CD4-positive, alpha-beta memory T cell (primary cell): Measurements from ENCODE around the gene RBMS3. TPM values are rescaled to one million over a fixed set of nuclear protein-coding genes. Genes with fewer than 3 reads are reported as not detected.
"Not testable (repeated sequence)": the region's sequence is repeated elsewhere in the genome, so short reads cannot be mapped to it uniquely, and the experiment has no call there.

ENCODE experiments used
- CTCF ChIA-PET: fragments of 350-600 bp; sonication (Branson Sonifier 250); formaldehyde crosslinking; loops from one replicate; lab custom pipeline; 2021; ENCODE audit warnings: inconsistent platforms; ENCODE audit not compliant: partially characterized antibody; lab: Charles Lee
- POLR2A ChIA-PET: fragments of 350-600 bp; sonication (Branson Sonifier 250); formaldehyde crosslinking; loops from one replicate; lab custom pipeline; 2021; ENCODE audit not compliant: partially characterized antibody; lab: Charles Lee
- DNase-seq, 5 donors: peaks; one replicate each; pipeline versions ENCODE4 v3.0.0 to v3.0.0-alpha.2; 2020 to 2022; ENCODE audit warnings: mixed read lengths in 1 of 5
- H3K27ac ChIP-seq: one replicate; pipeline ENCODE4 v1.7.0; 2013; ENCODE audit warnings: low read depth, low read length
- H3K27me3 ChIP-seq: 2 replicates; pipeline ENCODE4 v1.7.0; 2013; ENCODE audit warnings: mild to moderate bottlenecking, low read length, moderate library complexity; ENCODE audit not compliant: insufficient read depth
- H3K36me3 ChIP-seq: 2 replicates; pipeline ENCODE4 v1.7.0; 2013; ENCODE audit warnings: mild to moderate bottlenecking, low read length, moderate library complexity; ENCODE audit not compliant: insufficient read depth
- H3K4me1 ChIP-seq: 2 replicates; pipeline ENCODE4 v1.7.0; 2013; ENCODE audit warnings: mild to moderate bottlenecking, low read length, moderate library complexity; ENCODE audit not compliant: insufficient read depth
- H3K4me3 ChIP-seq, 2 donors: one replicate each; pipeline ENCODE4 v1.7.0; 2013; ENCODE audit warnings: low read length in 2 of 2, mild to moderate bottlenecking in 1 of 2
- H3K9me3 ChIP-seq, 2 donors: one replicate each; pipeline ENCODE4 v1.7.0; 2013; ENCODE audit warnings: low read length in 2 of 2, control low read depth in 1 of 2; ENCODE audit not compliant: control insufficient read depth in 1 of 2
- H3K27ac Mint-ChIP-seq, 7 donors: one replicate each; pipeline ENCODE4 v1.8.0; 2020 to 2021; ENCODE audit warnings: mixed read lengths in 7 of 7, mild to moderate bottlenecking in 6 of 7, inconsistent platforms in 3 of 7, moderate library complexity in 3 of 7
- H3K27me3 Mint-ChIP-seq, 2 donors: one replicate each; pipeline ENCODE4 v1.8.0; 2020 to 2021; ENCODE audit warnings: mixed read lengths in 2 of 2
- H3K36me3 Mint-ChIP-seq, 2 donors: one replicate each; pipeline ENCODE4 v1.8.0; 2020 to 2021; ENCODE audit warnings: mixed read lengths in 2 of 2, inconsistent platforms in 1 of 2, mild to moderate bottlenecking in 1 of 2
- H3K4me1 Mint-ChIP-seq, 4 donors: one replicate each; pipeline ENCODE4 v1.8.0; 2020 to 2021; ENCODE audit warnings: mixed read lengths in 4 of 4, mild to moderate bottlenecking in 1 of 4
- H3K4me3 Mint-ChIP-seq, 8 donors: one replicate each; pipeline ENCODE4 v1.8.0; 2020 to 2021; ENCODE audit warnings: mixed read lengths in 8 of 8, mild to moderate bottlenecking in 7 of 8, moderate library complexity in 6 of 8, inconsistent platforms in 3 of 8
- H3K9me3 Mint-ChIP-seq, 8 donors: one replicate each; pipeline ENCODE4 v1.8.0; 2020 to 2021; ENCODE audit warnings: mixed read lengths in 8 of 8, mild to moderate bottlenecking in 5 of 8, inconsistent platforms in 3 of 8, moderate library complexity in 1 of 8
- intact Hi-C: fragments of 100-400 bp; cut with micrococcal nuclease; formaldehyde crosslinking; loops from one replicate; pipeline ENCODE4 v1.15.1; 2023
- polyA plus RNA-seq, 2 donors: library from polyadenylated mRNA; unstranded; fragments of 300-500 nt; fragmentation: Illumina TruSeq; gene quantifications; one replicate each; pipeline ENCODE4 v1.2.3, GENCODE V29; 2021
- total RNA-seq, 2 experiments: library from RNA; stranded (reverse); gene quantifications; one replicate each; pipeline ENCODE4 v1.2.3, GENCODE V29; 2021

Gene RBMS3
- total RNA-seq (1 to 10 TPM; 1.0 to 1.6 TPM), polyA plus RNA-seq (under 1 TPM in 1 of 2 donors, not detected in 1; 0.70 TPM)

DNA sequence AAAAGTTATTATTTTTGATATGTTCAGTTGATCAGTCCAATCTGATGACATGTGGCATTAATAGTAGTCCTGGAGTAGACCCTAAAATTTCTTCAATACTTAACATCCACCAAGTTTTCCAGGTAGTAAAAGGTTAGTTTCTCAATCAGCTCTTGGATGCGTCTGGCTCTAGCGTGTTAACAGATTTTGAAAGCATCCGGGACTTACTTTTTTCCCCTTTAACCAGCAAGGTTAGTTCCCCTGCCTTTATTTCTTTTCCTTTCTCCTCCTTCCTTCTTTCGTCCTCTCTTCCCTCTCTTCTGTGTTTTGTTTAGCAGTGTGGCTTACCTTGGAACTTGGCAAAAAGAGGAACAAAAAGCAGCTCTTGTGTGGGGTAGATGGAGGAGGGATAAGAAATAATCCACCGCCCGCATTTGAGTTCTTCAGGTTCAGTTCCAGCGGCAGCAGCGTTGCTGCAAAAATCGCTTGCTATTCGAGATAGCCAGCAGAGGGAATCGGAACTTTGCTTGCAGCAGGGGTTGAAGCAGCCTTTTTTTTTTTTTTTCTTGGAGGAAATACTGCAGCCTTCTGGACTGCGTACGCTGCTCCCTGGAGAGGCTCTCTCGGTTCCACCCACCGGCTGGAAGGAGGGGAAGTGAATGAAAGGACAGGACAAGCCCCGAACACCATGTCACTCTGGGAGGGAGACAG is at the start of gene RBMS3:
Gene RBMS3 (plus strand): TSS at position 668 of the 690 bp plus-strand sequence.
- H3K4me1 Mint-ChIP-seq = peaks cover 6 to 26% (median 17%) of the 10 kb centered on the region in 4 donors
- peaks cover 11% of the 10 kb centered on the region for H3K4me1 ChIP-seq
- ChIA-PET POLR2A (no interaction called here), CTCF (interaction anchor here (0.7 to 0.9 kb wide), 2 partner anchors 8 to 1554 kb away, joined by 3 read pairs; no protein-coding TSS in a partner anchor)
- H3K27me3 ChIP-seq = no peaks in the 10 kb centered on the region
- H3K27ac Mint-ChIP-seq = peak within 1 kb of the TSS in 6 of 7 donors; percentile 12 to 70 (median 36)
- peak within 1 kb of the TSS; percentile 12 to 25 for H3K4me3 ChIP-seq
- peak within 1 kb of the TSS; percentile 75 to 90 (median 82) for H3K4me3 Mint-ChIP-seq
- H3K9me3 ChIP-seq = no peaks in the 10 kb centered on the region
- H3K36me3 Mint-ChIP-seq = no peaks in the 10 kb centered on the region
- H3K27me3 Mint-ChIP-seq = peaks cover 7 to 8% of the 10 kb centered on the region in 2 donors
- peaks cover 0 to 2% (median 0%) of the 10 kb centered on the region in 8 donors for H3K9me3 Mint-ChIP-seq
- intact Hi-C loops = no loop called here
- DNase-seq = peak in 3 of 5 donors; percentile 4 to 19 (median 8)
- no peaks in the 10 kb centered on the region for H3K36me3 ChIP-seq
- H3K27ac ChIP-seq = no peak within 1 kb of the TSS

DNA sequence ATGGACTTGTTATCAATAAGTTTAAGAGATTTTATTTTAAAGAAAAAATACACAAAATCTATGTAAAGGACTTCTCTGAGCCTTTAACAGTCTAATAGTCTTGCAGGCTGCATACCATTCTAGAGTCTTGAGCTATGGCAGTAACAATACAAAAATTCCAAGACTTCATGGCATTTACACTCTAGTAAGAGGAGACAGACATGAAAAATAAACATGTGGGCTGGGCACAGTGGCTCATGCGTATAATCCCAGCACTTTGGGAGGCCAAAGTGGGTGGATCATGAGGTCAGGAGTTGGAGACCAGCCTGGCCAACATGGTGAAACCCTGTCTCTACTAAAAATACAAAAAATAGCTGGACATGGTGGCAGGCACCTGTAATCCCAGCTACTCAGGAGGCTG is 47.7 kb upstream of the RBMS3 start:
- H3K4me1 ChIP-seq, POLR2A ChIA-PET, H3K27me3 ChIP-seq, intact Hi-C loops, H3K9me3 Mint-ChIP-seq, H3K27me3 Mint-ChIP-seq, H3K4me3 Mint-ChIP-seq, DNase-seq, CTCF ChIA-PET, H3K27ac Mint-ChIP-seq, H3K9me3 ChIP-seq, H3K4me1 Mint-ChIP-seq, H3K36me3 ChIP-seq, H3K4me3 ChIP-seq, H3K27ac ChIP-seq, H3K36me3 Mint-ChIP-seq: not testable (repeated sequence)

DNA sequence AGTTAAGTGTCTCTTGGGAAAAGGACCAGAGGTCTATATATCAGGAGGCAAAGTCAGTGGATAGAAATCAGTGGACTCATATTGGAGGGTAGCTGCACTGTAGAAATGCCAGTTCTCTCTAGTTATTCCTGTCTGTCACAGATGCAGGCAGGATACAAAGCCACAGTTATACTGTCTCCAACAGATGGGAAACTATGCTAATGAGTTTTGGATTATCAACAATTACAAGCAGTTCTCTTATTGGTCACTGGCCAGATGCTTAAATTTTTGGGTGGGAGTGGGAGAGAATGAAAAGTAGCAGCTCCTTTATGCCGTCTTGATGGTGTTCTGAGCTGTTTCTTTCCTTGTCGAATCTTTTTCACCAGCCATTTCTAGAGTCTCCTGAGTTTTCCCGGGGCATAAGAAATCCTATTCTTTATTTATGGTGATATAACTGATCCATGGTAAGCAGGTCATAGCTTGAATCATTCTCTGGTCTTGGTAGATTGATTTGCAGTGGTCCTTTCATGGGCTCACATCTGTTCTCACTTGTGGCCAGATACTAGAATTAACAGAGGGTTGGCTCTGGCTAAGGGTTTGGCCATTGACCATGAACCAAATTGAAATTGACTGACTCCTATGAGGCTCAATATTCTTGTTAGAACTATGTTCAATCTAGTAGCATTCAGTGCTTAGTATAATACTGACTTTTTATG is 44.6 kb upstream of the RBMS3 start:
- no peak for DNase-seq
- POLR2A ChIA-PET = no interaction called here
- intact Hi-C loops = no loop called here
- H3K9me3 ChIP-seq = no peaks in the 10 kb centered on the region
- H3K27ac Mint-ChIP-seq = no peak overlapping the region
- no peak overlapping the region for H3K27ac ChIP-seq
- CTCF ChIA-PET = no interaction called here
- H3K27me3 Mint-ChIP-seq = no peaks in the 10 kb centered on the region
- H3K36me3 Mint-ChIP-seq = no peaks in the 10 kb centered on the region
- no peak overlapping the region for H3K4me3 Mint-ChIP-seq
- no peaks in the 10 kb centered on the region for H3K4me1 Mint-ChIP-seq
- no peaks in the 10 kb centered on the region for H3K36me3 ChIP-seq
- H3K27me3 ChIP-seq = no peaks in the 10 kb centered on the region
- no peak overlapping the region for H3K4me3 ChIP-seq
- H3K4me1 ChIP-seq = no peaks in the 10 kb centered on the region
- H3K9me3 Mint-ChIP-seq = peaks cover 0 to 5% (median 0%) of the 10 kb centered on the region in 8 donors

DNA sequence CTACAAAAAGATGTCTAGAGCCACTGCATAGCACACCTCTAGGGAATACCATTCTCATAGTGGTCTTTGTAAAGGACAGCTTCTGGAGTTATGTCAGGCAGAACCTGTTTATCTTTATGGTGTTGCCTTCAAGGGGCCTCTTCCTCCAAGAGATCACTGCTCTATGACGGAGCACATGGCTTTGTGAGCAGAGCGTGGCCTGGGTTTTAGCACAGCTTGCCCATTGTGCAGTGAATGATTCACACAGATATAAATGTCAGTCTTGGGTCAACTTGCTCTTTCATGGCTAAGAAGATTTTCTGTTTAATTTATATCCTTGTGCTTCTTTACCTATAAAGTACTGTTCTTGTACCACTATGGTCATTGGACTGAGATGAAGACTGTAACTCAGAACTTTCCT is 41.5 kb upstream of the RBMS3 start:
- CTCF ChIA-PET = no interaction called here
- Mint-ChIP-seq H3K27ac (no peak overlapping the region), H3K36me3 (no peaks in the 10 kb centered on the region), H3K4me1 (no peaks in the 10 kb centered on the region), H3K27me3 (no peaks in the 10 kb centered on the region), H3K4me3 (no peak overlapping the region), H3K9me3 (peaks cover 0 to 3% (median 0%) of the 10 kb centered on the region in 8 donors)
- POLR2A ChIA-PET = no interaction called here
- H3K4me3 ChIP-seq = no peak overlapping the region
- intact Hi-C loops = no loop called here
- H3K4me1 ChIP-seq = no peaks in the 10 kb centered on the region
- DNase-seq = no peak
- H3K27me3 ChIP-seq = no peaks in the 10 kb centered on the region
- no peaks in the 10 kb centered on the region for H3K36me3 ChIP-seq
- no peak overlapping the region for H3K27ac ChIP-seq
- no peaks in the 10 kb centered on the region for H3K9me3 ChIP-seq

DNA sequence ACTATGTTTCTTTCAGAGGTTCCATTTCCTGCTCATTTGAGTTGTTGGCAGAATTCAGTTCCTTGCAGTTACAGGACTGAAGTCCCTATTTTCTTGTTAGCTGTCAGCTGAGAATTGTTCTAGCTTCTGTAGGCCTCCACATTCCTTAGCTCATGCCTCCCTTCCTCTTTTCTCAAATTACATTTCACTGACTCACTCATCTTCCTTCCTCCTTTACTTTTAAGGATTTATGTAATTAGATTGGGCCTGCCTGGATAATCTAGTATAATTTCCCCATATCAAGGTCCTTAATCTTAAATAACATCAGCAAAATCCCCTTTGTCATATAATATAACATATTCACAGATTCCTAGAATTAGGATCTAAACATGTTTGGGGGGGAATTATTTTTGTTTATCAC is 40.6 kb upstream of the RBMS3 start:
- H3K4me3 Mint-ChIP-seq = no peak overlapping the region
- no peaks in the 10 kb centered on the region for H3K36me3 Mint-ChIP-seq
- H3K9me3 ChIP-seq = no peaks in the 10 kb centered on the region
- intact Hi-C loops = no loop called here
- no peak overlapping the region for H3K27ac Mint-ChIP-seq
- no peaks in the 10 kb centered on the region for H3K4me1 ChIP-seq
- no peaks in the 10 kb centered on the region for H3K4me1 Mint-ChIP-seq
- no peaks in the 10 kb centered on the region for H3K27me3 Mint-ChIP-seq
- no peak overlapping the region for H3K4me3 ChIP-seq
- ChIA-PET POLR2A (no interaction called here), CTCF (no interaction called here)
- no peaks in the 10 kb centered on the region for H3K36me3 ChIP-seq
- no peak for DNase-seq
- H3K27ac ChIP-seq = no peak overlapping the region
- H3K9me3 Mint-ChIP-seq = peaks cover 0 to 3% (median 0%) of the 10 kb centered on the region in 8 donors
- no peaks in the 10 kb centered on the region for H3K27me3 ChIP-seq

DNA sequence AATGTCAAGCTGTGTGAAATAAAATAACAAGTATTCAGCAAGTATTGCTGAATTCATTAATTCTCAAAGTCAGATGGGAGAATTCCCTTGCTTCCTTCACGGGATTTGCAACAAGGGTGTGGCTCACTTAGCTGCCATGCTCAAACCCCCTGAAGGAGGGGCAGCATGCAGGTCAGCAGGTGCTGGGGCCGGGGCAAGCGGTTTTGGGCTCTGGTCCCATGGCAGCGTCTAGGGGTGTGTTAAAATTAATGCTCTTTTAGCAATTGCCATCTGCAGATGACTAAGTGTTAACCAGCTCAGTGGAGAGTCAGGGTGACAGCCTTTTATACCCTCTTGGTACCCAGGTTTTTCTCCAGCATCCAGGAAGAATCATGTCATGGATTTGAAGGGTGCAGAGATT is 40.0 kb upstream of the RBMS3 start:
- no peaks in the 10 kb centered on the region for H3K4me1 Mint-ChIP-seq

DNA sequence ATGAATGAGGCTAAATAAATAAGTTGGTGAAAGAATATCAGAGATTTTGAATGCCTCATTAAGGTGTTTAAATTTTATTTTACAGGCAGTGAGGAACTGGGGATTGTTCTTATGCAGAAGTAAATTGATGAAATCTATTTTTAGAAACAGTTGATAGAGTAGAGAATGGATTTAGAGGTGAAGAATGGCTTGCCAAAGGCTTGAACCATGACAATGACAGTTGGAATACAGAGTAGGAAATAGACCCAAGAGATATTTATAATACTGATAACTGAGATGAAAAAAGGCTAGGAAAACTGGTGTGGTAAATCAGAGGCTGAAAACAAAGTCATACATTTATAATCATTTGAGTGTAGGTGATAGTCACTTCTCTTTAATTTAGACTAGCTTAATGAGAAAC is 39.0 kb upstream of the RBMS3 start:
- CTCF ChIA-PET = no interaction called here
- no peaks in the 10 kb centered on the region for H3K36me3 ChIP-seq
- no peaks in the 10 kb centered on the region for H3K9me3 ChIP-seq
- Mint-ChIP-seq H3K4me1 (no peaks in the 10 kb centered on the region), H3K4me3 (no peak overlapping the region), H3K36me3 (no peaks in the 10 kb centered on the region), H3K9me3 (peaks cover 0 to 3% (median 0%) of the 10 kb centered on the region in 8 donors), H3K27ac (no peak overlapping the region), H3K27me3 (no peaks in the 10 kb centered on the region)
- POLR2A ChIA-PET = no interaction called here
- no peak for DNase-seq
- no peak overlapping the region for H3K4me3 ChIP-seq
- intact Hi-C loops = no loop called here
- H3K27me3 ChIP-seq = no peaks in the 10 kb centered on the region
- no peaks in the 10 kb centered on the region for H3K4me1 ChIP-seq
- no peak overlapping the region for H3K27ac ChIP-seq

More for the DNA sequence above, 40.0 kb upstream of the RBMS3 start:
- H3K4me1 ChIP-seq = no peaks in the 10 kb centered on the region
- Mint-ChIP-seq H3K27ac (no peak overlapping the region), H3K9me3 (peaks cover 0 to 3% (median 0%) of the 10 kb centered on the region in 8 donors), H3K36me3 (no peaks in the 10 kb centered on the region), H3K27me3 (no peaks in the 10 kb centered on the region), H3K4me3 (no peak overlapping the region)
- DNase-seq = no peak
- H3K9me3 ChIP-seq = no peaks in the 10 kb centered on the region
- H3K27ac ChIP-seq = no peak overlapping the region
- ChIA-PET CTCF (interaction anchor here (0.6 kb wide), 1 partner anchor 235 kb away, joined by 4 read pairs; no protein-coding TSS in a partner anchor), POLR2A (no interaction called here)
- H3K36me3 ChIP-seq = no peaks in the 10 kb centered on the region
- intact Hi-C loops = no loop called here
- no peak overlapping the region for H3K4me3 ChIP-seq
- no peaks in the 10 kb centered on the region for H3K27me3 ChIP-seq
